Measurements from ENCODE around the gene POLR1D.

Gene POLR1D

GRCh38 chr13:27641711-27642502, 20.2 kb downstream of the POLR1D start:
- no peak for DNase-seq

DNA sequence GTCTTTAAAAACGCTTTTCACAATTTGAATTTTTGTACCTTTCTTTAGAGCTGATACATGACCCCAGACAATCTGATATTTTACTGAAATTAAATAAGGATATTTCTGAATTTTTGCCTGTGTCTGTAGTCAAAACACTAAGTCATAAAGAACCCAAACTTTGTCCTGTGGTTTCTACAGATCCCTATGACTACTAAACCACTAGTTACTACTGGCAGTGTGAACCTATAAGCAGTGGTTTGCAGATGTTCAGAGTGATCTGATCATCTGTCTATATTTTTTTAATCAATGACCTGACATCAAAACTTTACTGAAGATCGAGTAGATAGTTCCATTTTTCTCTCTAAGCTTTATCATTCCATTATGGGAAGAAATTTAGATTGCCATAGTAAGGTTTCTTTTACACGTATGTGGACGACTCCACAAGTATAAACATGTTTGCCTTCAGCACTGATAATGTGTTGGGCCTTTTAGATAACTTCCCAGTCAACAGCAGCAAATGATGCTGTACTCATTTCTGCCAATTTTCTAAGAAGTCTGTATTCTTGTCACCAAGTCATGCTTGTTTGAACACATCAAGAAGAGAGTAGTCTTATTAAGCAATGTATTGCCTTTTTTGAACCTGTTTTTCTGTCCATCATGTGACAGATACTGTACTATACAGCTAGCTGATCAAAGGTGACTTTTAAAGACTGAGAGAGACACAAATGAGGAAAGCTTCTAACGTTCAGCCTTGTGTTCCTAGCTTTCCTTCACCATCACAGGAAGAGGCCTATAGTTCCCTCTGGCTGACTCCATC, 21.8 kb downstream of the POLR1D start:
- DNase-seq: no peak

DNA sequence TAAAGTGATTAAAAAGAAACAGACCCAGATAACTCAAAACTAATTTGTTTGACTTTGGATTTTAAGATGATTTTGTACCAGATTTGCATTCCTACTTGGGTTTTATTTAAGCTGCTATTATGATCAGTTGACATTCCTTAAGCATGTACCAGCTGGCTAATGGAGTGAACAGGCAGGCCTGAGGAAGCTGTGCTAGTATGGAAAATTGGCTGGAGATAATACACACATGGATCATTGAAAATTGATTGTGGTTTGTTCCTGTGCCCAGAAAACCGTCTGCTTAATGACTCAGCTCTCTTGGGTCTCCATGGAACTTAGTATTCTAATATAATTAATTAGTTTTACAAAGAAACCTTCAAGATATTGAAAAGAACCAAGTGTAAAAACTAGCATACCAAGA, 22.6 kb downstream of the POLR1D start:
- DNase-seq: no peak

DNA sequence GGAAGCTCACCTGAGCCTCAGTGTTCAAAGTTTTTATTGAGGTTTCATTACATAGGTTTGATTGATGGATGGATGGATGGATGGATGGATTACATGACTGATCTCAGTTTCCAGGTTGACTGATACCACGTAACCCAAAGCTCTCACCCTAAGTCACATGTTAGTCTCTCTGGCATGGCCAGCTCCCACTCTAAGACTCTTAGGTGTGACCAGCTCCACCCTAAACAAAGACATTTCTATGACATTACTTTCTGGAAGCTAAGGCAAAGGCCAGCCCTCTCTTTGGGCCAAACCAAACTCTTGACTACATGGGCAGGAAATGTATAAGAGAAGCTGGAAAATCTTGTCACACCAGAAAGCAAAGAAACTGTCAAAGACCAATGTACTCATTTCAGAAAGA, 28.6 kb downstream of the POLR1D start:
- DNase-seq: no peak

- DNase-seq: no peak
Measured at GRCh38 chr13:27654059-27654458, 32.4 kb downstream of the POLR1D start.

DNA sequence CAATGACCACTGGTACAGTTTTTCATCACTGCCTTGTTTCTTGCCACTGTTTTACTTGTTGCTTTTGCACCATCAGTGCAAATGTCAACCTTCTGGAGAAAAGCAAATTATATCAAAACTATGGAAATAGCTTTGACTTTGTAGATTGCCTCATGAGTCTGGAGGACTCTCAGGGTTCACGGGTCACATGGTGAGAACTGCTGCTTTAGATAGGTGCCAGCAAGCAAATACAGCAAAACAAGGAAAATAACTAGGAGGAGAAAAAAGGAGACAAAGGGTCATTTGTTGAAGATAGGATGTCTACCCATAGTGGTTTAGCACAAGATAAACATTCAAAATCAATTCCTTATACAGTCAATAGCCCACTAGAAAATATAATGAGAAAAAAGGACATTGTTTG, 33.1 kb downstream of the POLR1D start:
- DNase-seq: no peak

DNA sequence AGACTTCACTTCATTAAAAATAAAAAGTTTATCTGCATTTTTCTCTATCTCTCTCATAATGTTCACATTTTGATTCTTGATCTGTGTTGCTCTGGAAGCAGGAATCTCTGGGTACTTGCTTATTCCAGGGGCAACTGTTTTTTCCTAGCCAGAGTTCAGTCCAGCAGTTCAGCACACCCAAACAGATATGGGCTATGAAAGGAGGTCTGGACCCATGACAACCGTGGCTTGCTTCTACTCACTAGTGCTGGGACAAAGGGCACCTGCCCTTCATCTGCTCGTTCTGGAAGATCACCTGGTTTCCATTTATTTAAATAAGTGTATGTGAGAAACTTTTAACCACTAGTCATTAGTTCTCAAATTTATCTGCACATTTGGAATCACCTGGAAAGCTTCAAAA, 36.0 kb downstream of the POLR1D start:
- DNase-seq: no peak

- no peak for DNase-seq
Measured at GRCh38 chr13:27658546-27658945, 36.9 kb downstream of the POLR1D start.

DNA sequence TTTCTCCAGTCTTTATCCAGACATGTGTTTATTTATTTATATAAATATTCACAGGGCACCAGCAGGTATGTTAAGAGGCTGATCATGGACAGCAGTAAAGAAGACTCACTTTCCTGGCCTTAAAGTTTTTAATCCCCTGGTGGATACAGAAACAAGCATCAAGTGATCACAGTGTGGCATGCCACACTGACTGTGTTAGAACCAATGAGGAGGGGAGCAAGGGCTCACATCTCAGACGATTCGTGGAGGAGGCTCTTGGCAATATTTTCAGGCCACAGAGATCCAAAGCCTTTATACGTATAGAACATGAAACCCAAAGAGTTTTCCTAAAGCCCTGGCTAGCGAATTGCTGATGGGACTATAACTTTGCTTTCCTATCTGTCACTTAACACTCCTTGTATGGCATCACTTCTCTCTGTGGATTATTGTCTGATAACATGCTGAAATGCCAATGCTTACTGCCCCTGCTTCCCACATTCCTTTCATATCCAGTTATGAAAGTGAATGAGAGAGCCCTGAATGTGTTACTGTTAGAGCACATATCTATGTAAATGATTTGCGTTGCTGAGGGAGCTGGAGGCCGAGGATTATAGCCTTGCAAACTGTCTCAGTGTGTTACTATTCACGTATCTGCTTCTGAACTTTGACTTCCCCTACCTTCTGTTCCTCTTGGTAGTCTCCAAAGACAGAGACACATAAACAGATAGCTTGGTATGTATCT, 37.6 kb downstream of the POLR1D start:
- no peak for DNase-seq

DNA sequence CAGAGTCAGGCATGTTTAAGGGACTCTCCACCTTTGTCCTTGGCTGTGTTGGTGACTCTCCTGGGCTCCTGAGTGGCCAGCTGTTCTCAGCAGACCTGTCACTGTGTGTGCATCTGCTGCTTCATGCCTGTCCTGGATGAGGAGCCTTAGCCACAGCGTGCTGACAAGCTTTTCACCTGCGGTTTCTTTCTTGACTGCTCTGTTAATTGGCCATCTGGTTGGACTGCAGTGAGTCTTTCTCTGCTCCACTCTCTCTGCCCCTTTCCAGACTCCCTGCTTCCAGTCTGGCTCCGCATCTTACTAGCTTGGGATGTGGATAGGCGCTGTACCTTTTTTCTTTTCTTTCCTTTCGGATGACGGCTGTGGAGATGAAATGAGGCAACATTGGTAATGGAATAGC, 38.8 kb downstream of the POLR1D start:
- no peak for DNase-seq

DNA sequence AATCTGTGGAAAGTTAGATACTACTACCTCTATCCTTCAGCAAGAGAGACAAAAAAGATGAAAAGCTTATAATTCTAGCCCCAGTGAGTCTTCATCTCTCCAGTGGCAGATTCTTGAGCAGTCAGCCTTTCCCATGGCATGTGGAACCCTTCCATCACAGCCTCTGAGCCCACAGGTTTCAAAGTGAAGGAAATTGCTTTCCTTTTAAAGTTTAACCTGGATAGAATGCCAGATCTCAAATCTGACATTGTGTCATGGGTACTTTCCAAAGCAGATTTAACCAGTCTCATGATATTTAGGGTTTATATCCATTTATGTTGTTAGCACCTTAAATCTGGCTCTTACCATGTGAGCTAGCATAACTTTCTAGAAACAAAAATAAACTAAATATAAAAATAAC, 39.3 kb downstream of the POLR1D start:
- DNase-seq: no peak

DNA sequence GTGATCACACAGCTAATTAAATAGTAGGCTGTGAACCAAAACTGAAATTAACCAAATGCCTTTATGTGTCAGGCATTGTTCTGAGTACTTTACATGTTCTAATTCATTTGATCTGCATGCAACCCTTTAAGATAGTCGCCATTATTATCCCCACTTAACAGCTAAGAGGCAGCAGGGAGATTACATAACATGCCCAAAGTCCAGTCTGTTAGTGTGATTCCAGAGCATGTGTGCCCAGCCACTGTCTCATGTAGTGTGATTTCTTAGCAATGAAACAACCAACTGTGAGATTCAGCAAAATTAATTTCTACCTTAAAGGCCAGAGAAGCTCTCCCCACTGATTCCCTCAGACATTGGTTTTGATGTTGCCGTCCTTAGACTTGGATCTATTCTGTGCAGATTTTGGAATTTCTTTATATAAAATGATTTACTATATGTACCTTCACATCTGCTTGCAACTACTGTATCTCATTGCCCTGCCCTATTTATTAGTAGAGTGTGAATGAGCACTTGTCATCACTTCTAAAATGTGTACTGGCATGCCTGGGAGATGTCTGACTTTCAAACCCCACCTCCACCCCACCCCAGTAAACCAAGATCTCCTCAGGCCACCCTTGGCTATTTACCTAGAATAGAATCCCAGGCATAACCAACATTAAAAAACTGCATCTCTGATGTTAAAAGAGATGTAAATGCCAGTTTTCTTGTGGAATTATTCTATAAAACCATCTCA, 41.2 kb downstream of the POLR1D start:
- DNase-seq: no peak

DNA sequence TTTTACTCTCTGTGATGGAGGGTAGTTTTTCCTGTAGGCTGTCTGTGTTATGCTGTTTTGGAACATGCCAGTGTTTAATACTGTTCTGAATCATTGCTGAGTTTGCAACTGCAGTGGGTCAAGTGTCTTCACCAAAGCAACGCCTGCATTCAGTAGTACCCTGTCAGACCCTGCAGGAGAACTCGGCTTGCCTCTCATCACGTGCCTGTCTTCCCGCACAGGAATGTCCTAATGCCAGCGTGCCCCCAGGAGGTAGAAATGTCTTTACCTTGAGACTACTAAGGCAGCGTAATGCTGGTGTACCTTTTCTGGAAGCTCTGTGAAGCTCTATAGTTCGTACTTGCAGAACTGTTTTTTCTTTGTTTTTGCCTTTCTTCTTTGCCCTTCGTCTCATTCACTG, 42.3 kb downstream of the POLR1D start:
- DNase-seq: no peak

DNA sequence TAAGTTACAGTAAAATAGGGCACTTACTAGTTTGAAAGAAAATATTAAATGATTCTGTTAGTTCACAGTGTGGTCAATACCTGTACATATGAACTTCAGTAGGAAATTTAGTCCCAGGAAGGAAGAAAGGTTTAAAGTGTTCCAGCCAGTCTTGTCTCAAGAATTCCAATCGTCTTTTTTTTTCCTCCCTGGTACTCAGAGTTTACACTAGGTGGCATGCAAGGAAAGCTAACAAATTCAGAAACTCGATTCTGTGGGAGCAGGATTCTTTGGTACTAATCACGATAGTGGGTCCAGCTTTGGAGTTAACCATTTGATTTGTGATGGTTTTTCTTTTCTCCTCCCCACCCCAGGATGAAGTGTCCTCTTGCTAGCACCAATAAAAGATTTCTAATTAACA, 43.6 kb downstream of the POLR1D start:
- no peak for DNase-seq

- no peak for DNase-seq
Measured at GRCh38 chr13:27665761-27666160, 44.1 kb downstream of the POLR1D start.

GRCh38 chr13:27666951-27667350, 45.3 kb downstream of the POLR1D start:
- DNase-seq: no peak

- DNase-seq: no peak
Measured at GRCh38 chr13:27667946-27668345, 46.3 kb downstream of the POLR1D start.

DNA sequence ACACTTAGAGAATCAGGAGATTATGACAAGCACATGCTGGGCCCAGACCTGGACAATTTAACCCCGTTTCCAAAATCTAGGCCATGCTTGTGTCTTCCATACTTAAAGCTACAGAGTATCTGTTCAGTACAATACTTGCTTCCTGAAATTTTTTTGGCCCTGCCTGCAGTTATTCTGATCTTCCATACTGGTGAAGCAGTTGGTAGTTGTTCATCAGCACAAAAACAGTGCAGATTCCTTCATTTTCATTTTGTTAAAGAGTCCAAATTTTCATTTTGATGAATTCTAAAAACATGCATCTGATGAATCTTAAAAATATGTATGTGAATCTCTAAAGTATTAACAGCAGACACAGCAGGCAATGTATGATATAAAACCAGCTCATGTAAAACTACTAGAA, 49.2 kb downstream of the POLR1D start:
- no peak for DNase-seq

DNA sequence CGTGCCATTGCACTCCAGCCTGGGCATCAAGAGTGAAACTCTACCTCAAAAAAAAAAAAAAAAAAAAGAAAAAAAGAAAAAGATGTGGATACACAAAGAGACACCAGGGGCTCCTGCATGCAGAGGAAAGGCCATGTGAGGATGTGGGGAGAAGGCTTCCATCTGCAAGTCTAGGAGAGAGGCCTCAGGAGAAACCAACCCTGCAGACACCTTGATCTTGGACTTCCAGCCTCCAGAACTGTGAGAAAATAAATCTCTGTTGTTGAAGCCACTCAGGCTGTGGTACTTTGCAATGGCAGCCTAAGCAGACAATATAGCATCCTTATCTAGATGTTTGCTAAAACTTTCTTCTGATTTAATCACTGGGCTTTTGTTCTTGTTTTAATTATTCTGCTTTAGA, 50.3 kb downstream of the POLR1D start:
- DNase-seq: no peak

All from stimulated activated naive CD4-positive, alpha-beta T cell (primary cell).